GM19397 (cell line): ENCODE data around the gene UBE3A.
"Not testable (repeated sequence)": the region's sequence is repeated elsewhere in the genome, so short reads cannot be mapped to it uniquely, and the experiment has no call there.

Source experiments
- ATAC-seq: cut with Tn5 transposase; IDR thresholded peaks from one replicate; pipeline ENCODE4 v1.9.1; 2021; ENCODE audit warnings: mild to moderate bottlenecking, moderate library complexity; ENCODE audit not compliant: unreplicated experiment

UBE3A gene

GRCh38 chr15:25439369-25439836 is 579 bp upstream of the UBE3A start:
- peak; percentile 6 for ATAC-seq

DNA sequence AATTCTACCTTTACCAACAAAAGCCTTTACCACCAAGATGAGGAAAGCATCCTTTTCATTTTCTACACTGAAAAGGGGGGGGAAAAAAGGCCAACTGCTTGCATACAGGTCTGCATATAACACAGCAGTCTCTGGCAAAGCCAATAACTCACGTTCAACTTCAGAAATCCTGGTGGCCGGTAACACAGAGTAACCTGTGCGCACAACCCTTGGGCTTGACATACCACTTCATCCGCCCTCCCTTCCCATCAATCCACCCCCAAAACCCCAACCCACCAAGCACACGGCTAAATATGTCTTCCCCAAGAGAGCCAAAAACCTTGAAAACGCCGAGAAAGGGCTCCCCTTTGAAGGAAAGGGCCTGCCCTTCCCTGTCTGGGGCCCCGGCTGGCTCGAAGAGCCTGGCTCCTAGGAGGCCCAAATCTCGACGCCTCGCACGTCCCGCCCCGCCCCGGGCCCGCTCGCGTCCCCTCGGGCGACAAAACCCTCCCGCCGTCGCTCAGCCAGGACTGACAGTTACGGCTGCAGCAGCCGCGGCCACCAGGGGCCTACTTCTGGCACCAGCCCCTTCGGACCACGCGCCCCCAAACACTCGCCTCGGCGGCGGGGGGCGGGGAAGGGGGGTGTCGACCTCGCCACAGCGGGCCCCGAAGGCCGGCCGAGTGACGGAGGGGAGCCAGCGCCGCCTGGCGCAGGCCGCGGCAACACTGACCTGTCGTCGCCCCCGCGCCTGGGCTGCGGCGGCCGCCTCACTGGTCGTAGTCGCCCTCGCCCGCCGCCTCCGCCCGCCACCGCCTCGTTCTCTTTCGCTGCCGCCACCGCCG is 835 bp downstream of the UBE3A start:
- peak; percentile 53 for ATAC-seq

GRCh38 chr15:25436707-25437106 is 2.1 kb downstream of the UBE3A start:
- ATAC-seq, result no peak

DNA sequence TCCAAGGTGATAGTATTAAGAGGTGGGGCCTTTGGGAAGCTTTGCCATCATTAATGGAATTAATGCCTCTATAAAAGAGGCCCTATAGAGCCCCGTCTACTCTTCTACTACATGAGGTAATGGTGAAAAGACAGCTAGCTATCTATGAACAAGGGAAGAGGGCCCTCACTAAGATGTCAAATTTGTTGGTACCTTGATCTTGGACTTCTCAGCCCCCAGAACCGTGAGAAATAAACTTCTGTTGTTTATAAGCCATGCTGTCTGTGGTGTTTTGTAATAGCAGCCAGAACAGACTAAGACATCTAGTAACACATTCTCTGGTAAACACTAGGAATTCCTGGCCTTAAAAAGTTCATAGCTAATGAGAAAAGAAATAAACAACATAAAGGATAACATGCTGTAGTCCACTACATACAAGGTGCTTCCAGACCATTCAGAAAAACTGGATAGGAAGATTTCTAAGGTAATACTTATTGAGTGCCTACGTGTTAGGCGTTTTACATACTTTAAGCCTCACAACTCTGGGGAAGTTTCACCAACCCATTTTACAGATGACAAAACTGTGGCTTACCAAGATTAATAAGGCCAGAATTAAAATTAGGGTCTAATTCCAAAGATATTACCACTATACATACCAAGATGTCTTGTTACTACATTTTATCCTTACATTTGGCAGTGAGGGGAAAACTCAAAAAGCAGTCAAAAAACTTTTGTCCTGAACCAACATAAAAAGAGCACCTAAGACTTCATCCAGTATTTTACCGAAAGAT is 3.2 kb downstream of the UBE3A start:
- no peak for ATAC-seq

DNA sequence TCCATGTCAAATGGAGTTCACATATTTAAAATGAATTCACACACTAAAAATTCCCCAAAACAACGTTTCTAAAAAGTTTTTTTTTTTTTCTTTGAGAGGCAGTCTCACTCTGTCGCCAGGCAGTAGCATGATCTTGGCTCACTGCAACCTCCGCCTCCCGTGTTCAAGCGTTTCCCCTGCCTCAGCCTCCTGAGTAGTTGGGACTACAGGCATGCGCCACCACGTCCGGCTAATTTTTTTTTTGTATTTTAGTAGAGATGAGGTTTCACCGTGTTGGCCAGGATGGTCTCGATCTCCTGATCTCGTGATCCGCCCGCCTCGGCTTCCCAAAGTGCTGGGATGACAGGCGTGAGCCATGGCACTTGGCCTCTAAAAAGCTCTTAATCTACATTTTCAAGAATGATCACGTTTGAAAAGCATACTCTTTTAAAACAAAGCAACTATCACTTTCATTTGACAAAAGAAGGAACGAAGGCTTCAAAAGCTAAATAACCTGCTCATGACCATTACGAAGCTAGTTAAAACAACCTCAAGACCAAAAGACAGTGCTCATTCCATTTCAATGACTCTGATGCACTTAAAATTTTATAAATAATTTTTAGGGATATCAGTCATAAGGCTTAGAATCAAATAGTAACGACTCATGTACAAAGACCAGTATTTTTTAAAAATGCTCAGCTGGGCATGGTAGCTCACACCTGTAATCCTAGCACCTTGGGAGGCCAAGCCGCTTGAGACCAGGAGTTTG is 5.5 kb downstream of the UBE3A start:
- ATAC-seq, result no peak

- ATAC-seq, result no peak
These were observed 6.8 kb downstream of the UBE3A start for GRCh38 chr15:25431836-25432561.

DNA sequence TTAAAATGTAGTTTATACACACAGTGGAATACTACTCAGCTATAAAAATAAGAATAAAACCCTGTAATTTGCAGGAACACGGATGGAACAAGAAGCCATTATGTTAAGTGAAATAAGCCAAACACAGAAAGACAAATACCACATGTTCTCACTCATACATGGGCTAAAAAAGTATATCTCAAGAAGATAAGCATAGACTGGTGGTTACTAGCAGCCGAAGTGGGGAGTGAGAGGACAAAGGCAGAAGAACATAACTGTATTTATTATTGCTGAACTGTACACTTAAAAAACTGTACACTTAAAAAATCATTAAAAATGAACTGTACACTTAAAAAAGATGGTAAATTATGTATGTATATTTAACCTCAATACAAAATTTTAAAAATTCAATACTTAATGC is 11.0 kb downstream of the UBE3A start:
- ATAC-seq, result no peak

GRCh38 chr15:25426896-25427610 is 11.8 kb downstream of the UBE3A start:
- no peak for ATAC-seq

DNA sequence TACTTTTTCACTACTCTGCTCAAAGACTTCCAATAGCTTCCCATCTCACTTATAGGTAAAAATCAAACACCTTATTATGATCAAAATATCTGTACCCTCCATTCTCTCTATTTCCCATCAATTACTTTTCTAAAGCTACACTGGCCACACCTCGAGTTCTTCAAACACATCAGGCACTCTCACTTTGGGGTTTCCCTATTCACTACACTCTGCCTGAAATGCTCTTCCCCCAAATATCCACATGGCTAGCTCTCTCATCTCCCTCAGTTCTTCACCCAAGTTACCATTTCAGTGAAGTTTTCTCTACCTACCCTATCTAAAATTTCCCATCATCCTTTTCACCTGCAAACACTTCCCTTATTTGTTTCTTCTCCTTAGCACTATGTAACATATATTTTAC is 14.8 kb downstream of the UBE3A start:
- no peak for ATAC-seq

GRCh38 chr15:25422021-25422420 is 16.8 kb downstream of the UBE3A start:
- ATAC-seq, result no peak

DNA sequence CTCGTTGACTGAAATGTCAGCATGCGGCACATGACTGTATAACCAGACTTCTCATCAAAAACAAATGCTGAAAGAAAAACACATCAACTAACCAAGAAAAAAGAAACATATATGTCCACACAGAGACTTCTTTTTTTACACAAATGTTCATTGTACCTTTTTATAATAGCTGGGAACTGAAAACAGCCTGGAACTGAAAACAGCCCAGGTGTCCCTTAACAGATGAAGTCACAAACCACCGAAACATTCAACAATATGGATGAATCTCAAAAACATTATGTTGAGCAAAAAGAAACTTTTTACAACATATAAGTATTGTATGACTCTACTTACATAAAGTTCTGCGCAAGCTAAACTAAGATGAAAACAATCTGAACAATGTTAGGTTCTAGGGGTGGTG is 20.6 kb downstream of the UBE3A start:
- ATAC-seq, result no peak

DNA sequence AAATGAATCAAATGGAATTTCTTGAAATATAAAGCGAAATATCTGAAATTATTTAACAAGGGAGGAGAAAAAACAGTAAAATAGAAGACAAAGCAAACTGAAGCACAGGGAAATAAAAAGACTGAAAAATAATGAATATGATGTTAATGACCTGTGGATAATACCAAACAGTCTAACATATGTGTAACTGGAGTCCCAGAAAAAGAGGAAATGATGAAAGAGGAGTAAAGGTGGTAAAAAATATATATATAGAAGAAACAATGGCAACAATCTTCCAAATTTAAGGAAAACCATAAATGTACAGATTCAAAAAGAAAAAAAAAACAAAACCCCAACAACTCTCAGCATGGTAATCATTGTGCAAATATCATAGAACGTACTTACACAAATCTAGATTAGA is 21.2 kb downstream of the UBE3A start:
- no peak for ATAC-seq

- ATAC-seq, result peak; percentile 56
These were observed 22.1 kb downstream of the UBE3A start for GRCh38 chr15:25416693-25417092.

DNA sequence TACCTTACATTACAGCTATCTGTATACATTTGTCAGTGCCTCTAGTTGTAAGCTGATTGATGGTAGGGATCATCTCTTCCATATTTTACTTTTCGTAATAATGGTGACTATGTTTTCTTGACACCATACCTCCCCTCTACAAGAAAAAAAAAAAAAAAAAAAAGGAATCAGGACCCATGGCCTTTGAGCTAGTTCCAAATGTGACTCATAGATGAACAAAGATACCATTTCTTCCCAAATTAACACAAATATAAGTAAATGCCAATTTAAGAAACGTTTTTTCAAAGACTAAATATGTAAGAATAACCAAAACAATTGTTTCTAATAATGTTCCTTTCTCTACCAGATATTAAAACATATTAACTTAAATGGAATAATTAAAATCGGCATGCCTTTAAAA is 23.1 kb downstream of the UBE3A start:
- ATAC-seq, result no peak

- ATAC-seq, result no peak
These were observed 23.6 kb downstream of the UBE3A start for GRCh38 chr15:25415217-25415616.

DNA sequence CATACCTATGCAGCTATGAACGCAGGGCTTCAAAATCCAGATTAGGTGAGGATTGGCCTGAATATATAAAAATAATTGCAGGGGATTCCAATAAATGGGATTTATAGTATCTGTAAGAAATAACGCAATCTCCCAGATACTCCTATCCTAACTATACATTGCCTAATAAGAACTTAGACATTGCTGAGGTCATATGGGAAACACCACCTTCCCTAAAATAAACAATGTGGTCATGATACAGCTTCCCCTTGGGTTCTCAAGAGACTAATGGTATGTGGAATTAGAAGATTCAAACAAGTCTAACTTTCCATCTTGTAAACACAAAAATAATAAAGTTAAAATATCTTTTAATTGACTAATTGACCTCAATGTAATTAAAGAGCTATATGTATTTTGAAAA is 28.2 kb downstream of the UBE3A start:
- no peak for ATAC-seq

DNA sequence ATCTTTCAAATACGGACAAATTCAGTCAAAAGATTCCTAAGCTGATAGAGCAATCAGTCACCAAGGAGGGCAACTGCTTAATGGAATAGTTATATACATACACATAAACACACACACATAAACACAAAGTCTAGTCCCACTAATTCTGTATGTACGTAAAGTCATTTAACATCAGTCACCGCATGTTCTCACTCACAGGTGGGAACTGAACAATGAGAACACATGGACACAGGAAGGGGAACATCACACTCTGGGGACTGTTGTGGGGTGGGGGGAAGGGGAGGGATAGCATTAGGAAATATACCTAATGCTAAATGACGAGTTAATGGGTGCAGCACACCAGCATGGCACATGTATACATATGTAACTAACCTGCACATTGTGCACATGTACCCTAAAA is 29.1 kb downstream of the UBE3A start:
- ATAC-seq, result not testable (repeated sequence)

GRCh38 chr15:25408929-25409328 is 29.9 kb downstream of the UBE3A start:
- no peak for ATAC-seq

GRCh38 chr15:25408428-25408827 is 30.4 kb downstream of the UBE3A start:
- no peak for ATAC-seq

DNA sequence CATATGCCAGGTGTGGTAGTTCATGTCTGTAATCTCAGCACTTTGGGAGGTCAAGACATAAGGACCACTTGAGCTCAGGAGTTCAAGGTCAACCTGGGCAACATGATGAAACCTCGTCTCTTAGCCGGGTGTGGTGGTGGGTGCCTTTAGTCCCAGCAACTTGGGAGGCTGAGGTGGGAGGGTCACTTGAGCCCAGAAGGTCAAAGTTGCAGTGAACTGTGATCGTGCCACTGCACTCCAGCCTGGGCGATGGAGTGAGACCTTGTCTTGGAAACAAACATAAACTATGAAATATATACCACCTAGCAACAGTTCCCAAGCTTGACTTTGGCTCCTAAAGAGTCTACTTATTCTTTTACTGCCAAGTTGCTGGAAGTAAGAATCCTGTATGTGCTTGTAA is 30.9 kb downstream of the UBE3A start:
- no peak for ATAC-seq
